Anterior cingulate cortex (tissue), 58 donors: Measurements from ENCODE around the gene MED13.
A peak's percentile ranks its signal among the peaks of the same experiment; 100 is the strongest.
"Not testable (repeated sequence)": the region's sequence is repeated elsewhere in the genome, so short reads cannot be mapped to it uniquely, and the experiment has no call there.

Source experiments
- DNase-seq, 58 donors: peaks; one replicate each; lab custom pipeline; 2025; lab: John Stamatoyannopoulos, UW

The MED13 gene

DNA sequence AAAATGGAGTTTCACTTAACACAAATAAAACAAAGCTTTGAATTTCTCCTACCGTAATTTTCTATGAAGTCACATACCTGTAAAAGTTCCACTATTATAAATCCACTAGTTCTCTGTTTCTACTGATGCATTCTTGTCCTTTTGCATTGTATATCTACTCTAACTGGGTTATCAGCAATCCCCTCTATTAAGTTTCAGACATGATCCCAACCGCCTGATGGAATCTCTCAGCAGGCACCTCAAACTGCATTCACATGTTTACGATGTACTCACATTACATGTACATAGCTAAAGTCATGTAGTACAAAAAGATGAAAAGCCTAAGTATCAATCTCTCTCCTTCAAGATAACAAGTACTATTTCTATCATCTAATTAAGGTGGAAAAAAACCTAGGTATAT lies 64.9 kb downstream of the MED13 start:
- DNase-seq = no peak

DNA sequence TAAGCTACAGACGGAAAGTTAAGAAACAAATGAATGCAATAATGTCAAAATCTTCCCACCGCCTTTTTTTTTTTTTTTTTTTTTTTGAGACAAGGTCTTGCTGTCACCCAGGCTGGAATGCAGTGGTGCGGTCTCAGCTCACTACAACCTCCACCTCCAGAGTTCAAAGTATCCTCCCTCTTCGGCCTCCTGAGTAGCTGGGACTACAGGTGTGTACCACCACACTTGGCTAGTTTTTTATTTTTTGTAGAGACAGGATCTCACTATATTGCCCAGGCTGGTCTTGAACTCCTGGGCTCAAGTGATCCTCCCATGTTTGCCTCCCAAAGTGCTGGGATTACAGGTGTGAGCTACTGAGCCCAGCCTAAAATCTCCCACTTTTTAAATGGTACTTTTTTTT lies 66.5 kb downstream of the MED13 start:
- not testable (repeated sequence) for DNase-seq

- DNase-seq = no peak
Observed at GRCh38 chr17:61997664-61998063, 67.4 kb downstream of the MED13 start.

- no peak for DNase-seq
Observed at GRCh38 chr17:61996916-61997605, 68.0 kb downstream of the MED13 start.

GRCh38 chr17:61989509-61989908 lies 75.6 kb downstream of the MED13 start:
- DNase-seq = no peak

DNA sequence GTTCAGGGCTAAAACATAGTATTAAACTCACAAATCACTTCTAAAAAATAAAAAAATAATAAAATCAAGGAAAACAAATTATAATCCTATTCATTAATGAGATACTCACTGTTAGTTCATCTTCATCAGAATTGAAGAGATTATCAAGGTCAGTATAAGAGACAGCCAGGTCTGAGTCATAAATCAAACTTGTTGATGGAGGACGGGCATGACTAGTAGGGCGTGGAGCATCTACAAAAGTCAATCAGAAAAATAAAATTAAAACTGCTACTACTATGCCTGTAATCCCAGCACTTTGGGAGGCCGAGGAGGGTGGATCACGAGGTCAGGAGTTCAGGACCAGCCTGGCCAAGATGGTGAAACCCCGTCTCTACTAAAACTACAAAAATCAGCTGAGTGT lies 78.2 kb downstream of the MED13 start:
- no peak for DNase-seq

DNA sequence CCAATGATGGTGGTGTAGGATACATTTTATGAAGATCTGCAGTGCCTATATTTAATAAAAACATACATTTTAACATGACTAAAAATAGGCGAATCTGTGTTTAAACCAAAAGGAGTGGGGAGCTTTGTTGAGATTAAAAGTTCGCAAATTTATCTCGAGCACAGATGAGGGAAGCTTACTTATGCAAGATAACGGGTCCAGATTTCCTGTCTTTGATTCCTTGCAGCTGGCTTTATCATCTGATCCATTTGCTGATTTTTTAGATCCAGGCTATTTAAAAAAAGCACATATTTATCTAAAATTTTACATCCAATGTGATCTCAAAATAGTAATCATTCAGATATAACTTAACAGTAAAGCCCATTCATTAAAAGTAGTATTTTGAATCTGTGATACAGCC lies 80.3 kb downstream of the MED13 start:
- DNase-seq = no peak

GRCh38 chr17:61981323-61981722 lies 83.8 kb downstream of the MED13 start:
- no peak for DNase-seq

- no peak for DNase-seq
Observed at GRCh38 chr17:61980535-61980934, 84.5 kb downstream of the MED13 start.

- no peak for DNase-seq
Observed at GRCh38 chr17:61974115-61974514, 91.0 kb downstream of the MED13 start.

DNA sequence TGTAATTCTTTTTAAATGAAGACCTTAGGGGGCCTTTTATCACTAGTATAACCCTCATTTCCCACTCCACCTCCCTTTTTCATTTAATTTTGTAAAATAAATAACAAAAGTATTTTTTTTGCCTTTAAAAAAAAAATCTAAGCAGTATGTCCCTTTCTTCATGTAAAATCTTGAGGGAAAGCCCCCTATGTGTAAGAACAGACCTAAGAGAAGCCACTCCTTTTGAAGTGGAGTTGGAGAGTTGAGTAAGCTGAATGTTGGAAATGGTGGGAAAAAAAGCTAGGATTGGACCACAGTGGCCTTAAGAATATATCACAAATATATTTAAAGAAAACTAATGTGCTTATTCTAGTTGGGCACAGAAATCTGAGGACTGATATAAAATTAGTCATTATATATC lies 92.8 kb downstream of the MED13 start:
- no peak for DNase-seq

DNA sequence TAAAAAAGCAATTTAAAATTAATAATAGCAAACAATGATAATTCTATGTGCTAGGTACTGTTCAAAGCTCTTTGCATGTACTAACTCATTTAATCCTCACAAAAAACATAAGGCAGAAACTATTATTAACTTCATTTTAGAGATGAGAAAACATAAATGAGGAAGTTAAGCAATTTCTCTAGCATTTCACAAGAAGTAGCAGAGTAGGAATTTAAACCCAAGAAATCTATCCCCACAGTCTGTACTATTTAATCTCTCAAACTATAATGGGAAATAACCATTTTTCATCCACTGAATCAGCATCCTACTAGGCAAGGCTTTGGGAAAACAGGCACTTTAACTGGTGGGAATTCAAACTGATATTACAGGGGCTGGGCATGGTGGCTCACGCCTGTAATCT lies 95.0 kb downstream of the MED13 start:
- DNase-seq = no peak

DNA sequence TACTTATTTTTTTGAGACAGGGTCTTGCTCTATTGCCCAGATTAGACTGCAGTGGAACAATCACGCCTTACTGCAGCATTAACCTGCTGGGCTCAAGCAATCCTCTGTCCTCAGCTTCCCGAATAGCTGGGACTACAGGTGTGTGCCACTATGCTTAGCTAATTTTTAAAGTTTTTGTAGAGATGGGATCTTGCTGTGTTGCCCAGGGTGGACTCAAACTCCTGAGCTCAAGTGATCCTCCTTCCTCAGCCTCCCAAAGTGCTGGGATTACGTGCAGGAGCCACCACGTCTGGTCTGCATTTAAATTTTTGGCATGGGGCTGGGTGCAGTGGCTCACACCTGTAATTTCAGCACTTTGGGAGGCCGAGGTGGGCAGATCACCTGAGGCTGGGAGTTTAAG lies 96.3 kb downstream of the MED13 start:
- DNase-seq = no peak

DNA sequence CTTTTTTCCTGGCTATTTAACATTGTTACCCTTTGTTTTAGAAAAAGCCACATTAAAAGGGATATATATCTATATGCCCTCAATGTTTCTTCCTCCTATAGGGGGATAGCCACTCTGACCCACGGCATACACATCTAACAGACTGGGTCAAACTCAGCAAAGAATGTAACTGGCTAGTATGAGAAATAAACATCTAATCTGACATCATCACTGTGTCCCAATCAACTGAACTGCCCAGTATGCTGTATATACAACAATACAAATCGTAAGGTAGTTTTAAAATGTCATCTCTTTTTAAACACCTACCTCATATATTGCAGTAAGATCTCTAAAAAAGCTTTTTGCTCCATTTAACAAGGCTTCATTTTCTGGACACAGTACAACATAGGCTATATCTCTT lies 97.3 kb downstream of the MED13 start:
- no peak for DNase-seq

GRCh38 chr17:61966191-61966590 lies 98.9 kb downstream of the MED13 start:
- DNase-seq = no peak

DNA sequence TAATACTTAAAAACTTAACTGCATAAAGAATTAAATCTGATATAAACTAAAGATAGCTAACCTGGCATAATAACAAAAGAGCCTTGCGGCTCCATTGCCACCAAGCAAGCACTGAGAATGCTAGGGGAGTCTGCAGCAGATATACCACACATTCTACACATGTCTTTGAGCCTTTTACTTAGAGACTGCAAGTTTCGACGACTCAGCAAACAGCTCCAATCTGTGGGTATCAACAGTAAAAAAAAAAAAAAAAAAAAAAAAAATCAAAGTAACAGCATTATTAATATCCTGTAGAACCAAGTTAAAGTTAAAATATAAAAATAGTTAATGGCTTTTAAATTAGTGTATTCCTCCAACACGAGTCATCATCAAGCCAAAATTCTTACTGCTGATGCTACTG lies 109.5 kb downstream of the MED13 start:
- no peak for DNase-seq

DNA sequence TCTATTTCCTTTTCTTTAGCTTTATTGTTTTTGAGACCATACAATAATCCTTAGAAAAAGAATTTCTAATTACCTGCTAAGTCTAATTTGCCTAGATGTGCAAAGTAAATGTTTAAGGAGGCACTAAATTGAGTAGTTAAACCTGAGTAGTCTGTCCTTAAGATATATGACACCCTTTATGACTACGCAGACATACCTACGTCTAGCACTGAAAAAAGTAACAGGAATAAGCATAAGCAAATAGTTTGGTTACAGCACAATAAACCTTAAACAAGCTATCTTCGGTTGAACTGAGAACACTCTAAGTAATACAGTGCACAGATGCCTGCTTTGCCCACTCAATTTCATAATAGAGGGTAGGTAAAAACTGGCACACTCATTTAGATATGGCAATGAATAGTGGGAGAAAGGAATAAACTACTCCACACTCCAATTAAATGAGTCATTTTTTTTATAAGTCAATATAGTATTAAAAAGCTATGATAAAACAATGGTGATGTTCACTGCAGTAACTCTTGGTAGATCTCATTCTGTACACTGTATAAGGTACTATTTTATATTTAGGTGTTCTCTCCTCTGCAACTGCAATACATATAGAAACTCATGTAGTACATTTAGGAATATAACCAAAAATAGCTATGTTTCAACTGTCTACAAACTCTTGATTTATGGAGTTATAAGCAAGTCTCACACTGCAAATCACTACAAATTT lies 117.6 kb downstream of the MED13 start:
- no peak for DNase-seq

GRCh38 chr17:61946359-61946758 lies 118.7 kb downstream of the MED13 start:
- no peak for DNase-seq

- no peak for DNase-seq
Observed at GRCh38 chr17:61943117-61943516, 122.0 kb downstream of the MED13 start.

DNA sequence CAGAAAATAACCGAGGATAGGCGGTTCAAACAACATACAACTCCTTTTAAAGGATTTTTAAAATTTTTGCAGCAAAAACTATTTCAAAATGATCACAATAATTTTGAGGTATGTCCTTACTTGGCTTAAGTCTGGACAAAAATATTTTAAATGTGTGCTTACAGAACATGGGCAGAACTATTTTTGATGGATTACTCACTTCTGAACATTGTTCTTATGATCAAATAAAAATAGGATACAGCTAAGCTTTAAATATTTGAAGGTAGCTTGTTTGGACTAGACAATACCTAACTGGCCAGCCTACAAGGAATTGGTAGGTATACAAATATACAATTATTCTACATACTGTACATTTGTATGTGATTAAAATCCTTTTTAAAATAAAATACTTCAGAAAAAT lies 123.0 kb downstream of the MED13 start:
- DNase-seq = no peak

DNA sequence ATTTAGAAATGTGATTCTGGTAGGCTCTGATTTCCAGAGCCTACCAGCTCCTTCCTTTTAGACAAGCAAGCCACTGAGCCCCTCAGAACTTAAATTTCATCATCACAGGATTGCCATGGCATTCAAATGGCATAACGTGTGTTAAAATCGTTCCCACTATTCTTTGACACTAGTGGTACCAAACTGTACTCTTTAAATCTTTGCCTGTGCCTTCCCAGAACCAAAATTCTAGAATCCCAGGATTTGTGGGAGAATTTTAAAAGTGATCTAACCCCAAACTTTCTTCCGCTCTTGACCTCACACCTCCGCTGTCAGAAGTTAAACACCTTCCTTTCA lies 137.0 kb downstream of the MED13 start:
- peak in 2 of 58 donors; percentile 12 to 28 for DNase-seq
